ENCODE measurements around the gene E2F1.
A peak's percentile ranks its signal among the peaks of the same experiment; 100 is the strongest.

Gene E2F1

GRCh38 chr20:33725607-33726264, 39.6 kb upstream of the E2F1 start:
- no peaks in the 10 kb centered on the region for H3K27me3 ChIP-seq (ENCODE audit: low read depth, low read length)
- no peak overlapping the region for H3K27ac ChIP-seq (ENCODE audit: low read length)
- H3K4me1 ChIP-seq (ENCODE audit: control insufficient read depth in 1 of 2, insufficient read depth in 2 of 2, low read length in 2 of 2), result no peaks in the 10 kb centered on the region
- no peaks in the 10 kb centered on the region for H3K36me3 ChIP-seq (ENCODE audit: control insufficient read depth in 1 of 2, insufficient read depth in 2 of 2, low read length in 2 of 2)
- no peak overlapping the region for H3K4me3 ChIP-seq (ENCODE audit: low read depth in 1 of 2, low read length in 2 of 2)
- no peaks in the 10 kb centered on the region for H3K9me3 ChIP-seq (ENCODE audit: control insufficient read depth in 1 of 2, low read length in 2 of 2)

DNA sequence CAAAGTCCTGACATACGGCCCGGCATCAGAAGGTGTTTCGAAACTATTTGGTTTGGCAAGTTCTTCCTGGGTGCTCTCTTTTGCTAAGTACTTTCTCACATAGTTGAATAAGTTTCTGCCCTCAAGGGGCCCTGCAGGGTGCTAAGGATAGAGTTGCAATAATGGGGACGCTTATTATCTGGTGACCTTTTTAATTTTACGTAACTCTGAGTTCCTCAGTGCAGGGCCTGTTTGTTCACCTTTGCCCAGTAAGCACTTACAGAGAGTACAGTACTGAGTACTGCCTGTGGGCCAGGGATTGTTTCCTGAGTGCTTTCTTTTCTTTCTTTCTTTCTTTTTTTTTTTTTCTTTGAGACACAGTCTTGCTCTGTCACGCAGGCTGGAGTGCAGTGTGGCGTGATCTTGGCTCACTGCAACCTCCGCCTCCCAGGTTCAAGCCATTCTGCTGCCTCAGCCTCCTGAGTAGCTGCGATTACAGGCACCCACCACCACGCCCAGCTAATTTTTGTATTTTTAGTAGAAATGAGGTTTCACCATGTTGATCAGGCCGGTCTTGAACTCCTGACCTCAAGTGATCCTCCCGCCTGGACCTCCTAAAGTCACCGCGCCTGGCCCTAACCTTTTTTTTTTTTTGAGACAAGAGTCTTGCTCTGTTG, 38.4 kb upstream of the E2F1 start:
- no peaks in the 10 kb centered on the region for H3K9me3 ChIP-seq (ENCODE audit: control insufficient read depth in 1 of 2, low read length in 2 of 2)
- H3K4me3 ChIP-seq (ENCODE audit: low read depth in 1 of 2, low read length in 2 of 2), result no peak overlapping the region
- H3K4me1 ChIP-seq (ENCODE audit: control insufficient read depth in 1 of 2, insufficient read depth in 2 of 2, low read length in 2 of 2), result peaks cover 2% of the 10 kb centered on the region in 2 donors
- H3K27me3 ChIP-seq (ENCODE audit: low read depth, low read length), result no peaks in the 10 kb centered on the region
- H3K27ac ChIP-seq (ENCODE audit: low read length), result no peak overlapping the region
- H3K36me3 ChIP-seq (ENCODE audit: control insufficient read depth in 1 of 2, insufficient read depth in 2 of 2, low read length in 2 of 2), result no peaks in the 10 kb centered on the region

GRCh38 chr20:33721391-33722140, 35.4 kb upstream of the E2F1 start:
- Histone ChIP-seq H3K36me3 (ENCODE audit: control insufficient read depth in 1 of 2, insufficient read depth in 2 of 2, low read length in 2 of 2) (no peaks in the 10 kb centered on the region), H3K9me3 (ENCODE audit: control insufficient read depth in 1 of 2, low read length in 2 of 2) (no peaks in the 10 kb centered on the region), H3K27ac (ENCODE audit: low read length) (no peak overlapping the region), H3K4me3 (ENCODE audit: low read depth in 1 of 2, low read length in 2 of 2) (no peak overlapping the region), H3K4me1 (ENCODE audit: control insufficient read depth in 1 of 2, insufficient read depth in 2 of 2, low read length in 2 of 2) (peaks cover 7 to 8% of the 10 kb centered on the region in 2 donors), H3K27me3 (ENCODE audit: low read depth, low read length) (no peaks in the 10 kb centered on the region)

GRCh38 chr20:33719989-33720709, 34.0 kb upstream of the E2F1 start, which contains the start of gene PXMP4:
Gene PXMP4 (minus strand): TSS chr20:33720310. CDS start chr20:33720207, 103 bp downstream.
- Histone ChIP-seq H3K27ac (ENCODE audit: low read length) (peak within 1 kb of the TSS; percentile 54), H3K4me3 (ENCODE audit: low read depth in 1 of 2, low read length in 2 of 2) (peak within 1 kb of the TSS; percentile 89 to 91), H3K9me3 (ENCODE audit: control insufficient read depth in 1 of 2, low read length in 2 of 2) (no peaks in the 10 kb centered on the region), H3K4me1 (ENCODE audit: control insufficient read depth in 1 of 2, insufficient read depth in 2 of 2, low read length in 2 of 2) (peaks cover 7 to 8% of the 10 kb centered on the region in 2 donors), H3K36me3 (ENCODE audit: control insufficient read depth in 1 of 2, insufficient read depth in 2 of 2, low read length in 2 of 2) (no peaks in the 10 kb centered on the region), H3K27me3 (ENCODE audit: low read depth, low read length) (no peaks in the 10 kb centered on the region)

GRCh38 chr20:33719277-33719988, 33.2 kb upstream of the E2F1 start:
- Histone ChIP-seq H3K27ac (ENCODE audit: low read length) (peak overlapping the region; percentile 54), H3K4me1 (ENCODE audit: control insufficient read depth in 1 of 2, insufficient read depth in 2 of 2, low read length in 2 of 2) (peaks cover 7 to 8% of the 10 kb centered on the region in 2 donors), H3K27me3 (ENCODE audit: low read depth, low read length) (no peaks in the 10 kb centered on the region), H3K4me3 (ENCODE audit: low read depth in 1 of 2, low read length in 2 of 2) (peak overlapping the region; percentile 89 to 91), H3K36me3 (ENCODE audit: control insufficient read depth in 1 of 2, insufficient read depth in 2 of 2, low read length in 2 of 2) (peaks cover 2 to 4% of the 10 kb centered on the region in 2 donors), H3K9me3 (ENCODE audit: control insufficient read depth in 1 of 2, low read length in 2 of 2) (no peaks in the 10 kb centered on the region)

GRCh38 chr20:33716498-33716897, 30.3 kb upstream of the E2F1 start:
- H3K4me3 ChIP-seq (ENCODE audit: low read depth in 1 of 2, low read length in 2 of 2), result no peak overlapping the region
- H3K9me3 ChIP-seq (ENCODE audit: control insufficient read depth in 1 of 2, low read length in 2 of 2), result no peaks in the 10 kb centered on the region
- H3K36me3 ChIP-seq (ENCODE audit: control insufficient read depth in 1 of 2, insufficient read depth in 2 of 2, low read length in 2 of 2), result peaks cover 16 to 32% of the 10 kb centered on the region in 2 donors
- H3K27me3 ChIP-seq (ENCODE audit: low read depth, low read length), result no peaks in the 10 kb centered on the region
- H3K27ac ChIP-seq (ENCODE audit: low read length), result no peak overlapping the region
- H3K4me1 ChIP-seq (ENCODE audit: control insufficient read depth in 1 of 2, insufficient read depth in 2 of 2, low read length in 2 of 2), result peaks cover 7 to 8% of the 10 kb centered on the region in 2 donors

DNA sequence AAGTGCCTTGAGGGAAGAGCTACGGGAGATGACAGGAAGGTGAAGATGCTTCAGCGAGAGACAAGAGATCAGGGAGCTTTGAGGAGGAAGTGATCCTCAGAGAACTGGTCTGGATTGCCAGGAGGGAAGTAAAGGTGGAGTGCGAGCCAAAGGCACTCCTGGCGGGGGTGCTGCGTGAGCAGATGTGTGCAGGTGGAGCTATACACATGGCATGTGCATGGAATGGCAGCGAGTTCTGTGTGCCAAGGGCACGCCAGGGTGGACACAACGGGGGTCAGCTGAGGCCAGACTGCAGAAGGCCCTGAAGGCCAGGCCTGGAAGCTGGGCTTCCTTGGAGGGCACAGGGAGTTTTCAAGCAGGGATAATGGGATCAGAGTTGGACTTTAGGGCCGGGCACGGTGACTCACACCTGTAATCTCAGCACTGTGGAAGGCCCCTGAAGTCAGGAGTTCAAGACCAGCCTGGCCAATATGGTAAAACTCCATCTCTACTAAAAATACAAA, 27.7 kb upstream of the E2F1 start:
- Histone ChIP-seq H3K27me3 (ENCODE audit: low read depth, low read length) (no peaks in the 10 kb centered on the region), H3K27ac (ENCODE audit: low read length) (no peak overlapping the region), H3K4me3 (ENCODE audit: low read depth in 1 of 2, low read length in 2 of 2) (no peak overlapping the region), H3K4me1 (ENCODE audit: control insufficient read depth in 1 of 2, insufficient read depth in 2 of 2, low read length in 2 of 2) (no peaks in the 10 kb centered on the region), H3K36me3 (ENCODE audit: control insufficient read depth in 1 of 2, insufficient read depth in 2 of 2, low read length in 2 of 2) (peaks cover 27 to 44% of the 10 kb centered on the region in 2 donors), H3K9me3 (ENCODE audit: control insufficient read depth in 1 of 2, low read length in 2 of 2) (no peaks in the 10 kb centered on the region)

- H3K36me3 ChIP-seq (ENCODE audit: control insufficient read depth in 1 of 2, insufficient read depth in 2 of 2, low read length in 2 of 2), result peaks cover 36 to 55% of the 10 kb centered on the region in 2 donors
- H3K9me3 ChIP-seq (ENCODE audit: control insufficient read depth in 1 of 2, low read length in 2 of 2), result no peaks in the 10 kb centered on the region
- no peak overlapping the region for H3K4me3 ChIP-seq (ENCODE audit: low read depth in 1 of 2, low read length in 2 of 2)
- H3K27me3 ChIP-seq (ENCODE audit: low read depth, low read length), result no peaks in the 10 kb centered on the region
- no peaks in the 10 kb centered on the region for H3K4me1 ChIP-seq (ENCODE audit: control insufficient read depth in 1 of 2, insufficient read depth in 2 of 2, low read length in 2 of 2)
- H3K27ac ChIP-seq (ENCODE audit: low read length), result no peak overlapping the region
Measured at GRCh38 chr20:33711446-33711738, 25.2 kb upstream of the E2F1 start.

- Histone ChIP-seq H3K27ac (ENCODE audit: low read length) (no peak overlapping the region), H3K27me3 (ENCODE audit: low read depth, low read length) (no peaks in the 10 kb centered on the region), H3K36me3 (ENCODE audit: control insufficient read depth in 1 of 2, insufficient read depth in 2 of 2, low read length in 2 of 2) (peaks cover 36 to 57% of the 10 kb centered on the region in 2 donors), H3K4me3 (ENCODE audit: low read depth in 1 of 2, low read length in 2 of 2) (no peak overlapping the region), H3K4me1 (ENCODE audit: control insufficient read depth in 1 of 2, insufficient read depth in 2 of 2, low read length in 2 of 2) (no peaks in the 10 kb centered on the region), H3K9me3 (ENCODE audit: control insufficient read depth in 1 of 2, low read length in 2 of 2) (no peaks in the 10 kb centered on the region)
Measured at GRCh38 chr20:33710681-33711445, 24.7 kb upstream of the E2F1 start.

DNA sequence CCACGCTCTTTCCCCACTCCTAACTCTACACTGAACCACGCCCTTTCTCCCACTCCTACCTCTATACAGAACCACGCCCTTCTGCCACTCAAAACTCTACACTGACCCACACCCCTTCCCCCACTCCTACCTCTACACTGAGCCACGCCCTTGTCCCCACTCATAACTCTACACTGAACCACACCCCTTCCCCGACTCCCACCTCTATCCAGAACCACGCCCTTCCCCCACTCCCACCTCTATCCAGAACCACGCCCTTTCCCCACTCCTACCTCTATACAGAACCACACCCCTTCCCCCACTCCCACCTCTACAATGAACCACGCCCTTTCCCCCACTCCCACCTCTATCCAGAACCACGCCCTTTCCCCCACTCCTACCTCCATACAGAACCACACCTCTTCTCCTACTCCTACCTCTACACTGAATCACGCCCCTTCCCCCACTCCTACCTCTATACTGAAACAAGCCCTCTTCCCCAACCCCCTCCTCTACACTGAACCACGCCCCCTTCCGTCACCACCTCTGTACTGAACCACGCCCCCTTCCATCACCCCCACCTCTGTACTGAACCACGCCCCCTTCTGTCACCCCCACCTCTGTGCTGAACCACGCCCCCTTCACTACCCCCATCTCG, 23.8 kb upstream of the E2F1 start:
- peaks cover 36 to 57% of the 10 kb centered on the region in 2 donors for H3K36me3 ChIP-seq (ENCODE audit: control insufficient read depth in 1 of 2, insufficient read depth in 2 of 2, low read length in 2 of 2)
- no peaks in the 10 kb centered on the region for H3K27me3 ChIP-seq (ENCODE audit: low read depth, low read length)
- H3K4me1 ChIP-seq (ENCODE audit: control insufficient read depth in 1 of 2, insufficient read depth in 2 of 2, low read length in 2 of 2), result no peaks in the 10 kb centered on the region
- H3K9me3 ChIP-seq (ENCODE audit: control insufficient read depth in 1 of 2, low read length in 2 of 2), result no peaks in the 10 kb centered on the region
- H3K4me3 ChIP-seq (ENCODE audit: low read depth in 1 of 2, low read length in 2 of 2), result no peak overlapping the region
- no peak overlapping the region for H3K27ac ChIP-seq (ENCODE audit: low read length)
